Raji (cell line): ENCODE measurements around the gene TAF6.

Experiments used
- POLR2A ChIP-seq: IDR thresholded peaks from 2 replicates; pipeline ENCODE4 v1.6.1; 2011; ENCODE audit warnings: low read depth, low read length, control low read depth; ENCODE audit not compliant: insufficient read depth

Gene TAF6

DNA sequence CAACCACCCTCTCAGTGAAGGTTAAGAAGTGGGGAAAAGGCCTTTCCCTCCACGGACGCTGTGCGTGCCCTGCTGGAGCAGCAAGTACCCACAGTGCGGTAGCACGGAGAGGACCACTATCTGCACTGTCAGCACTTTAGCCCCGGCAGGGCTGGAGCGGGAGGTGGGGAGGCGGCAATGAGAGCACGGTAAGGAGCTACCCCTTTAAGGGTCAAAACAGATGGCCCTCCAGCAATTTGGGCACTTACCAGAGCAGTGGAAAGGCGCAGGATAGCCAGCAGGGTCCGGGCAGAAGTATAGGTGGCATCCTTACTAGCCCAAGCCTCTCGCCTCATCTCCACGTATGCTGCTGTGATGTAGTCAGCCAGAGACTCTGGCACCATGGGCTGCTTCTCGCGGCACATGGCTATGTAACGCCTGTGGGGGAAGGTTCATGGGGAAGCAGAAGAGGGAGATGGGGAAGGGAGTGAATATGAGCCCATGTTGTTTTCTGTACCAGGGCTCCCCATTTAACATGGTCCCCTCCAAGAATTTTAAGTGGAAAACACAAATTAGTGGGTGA, 25.2 kb downstream of the TAF6 start:
- TF ChIP-seq POLR2A, result no peak

- no peak for TF ChIP-seq POLR2A
Observed at GRCh38 chr7:100093498-100093897, 25.7 kb downstream of the TAF6 start.

- no peak for TF ChIP-seq POLR2A
Observed at GRCh38 chr7:100093054-100093453, 26.1 kb downstream of the TAF6 start.

DNA sequence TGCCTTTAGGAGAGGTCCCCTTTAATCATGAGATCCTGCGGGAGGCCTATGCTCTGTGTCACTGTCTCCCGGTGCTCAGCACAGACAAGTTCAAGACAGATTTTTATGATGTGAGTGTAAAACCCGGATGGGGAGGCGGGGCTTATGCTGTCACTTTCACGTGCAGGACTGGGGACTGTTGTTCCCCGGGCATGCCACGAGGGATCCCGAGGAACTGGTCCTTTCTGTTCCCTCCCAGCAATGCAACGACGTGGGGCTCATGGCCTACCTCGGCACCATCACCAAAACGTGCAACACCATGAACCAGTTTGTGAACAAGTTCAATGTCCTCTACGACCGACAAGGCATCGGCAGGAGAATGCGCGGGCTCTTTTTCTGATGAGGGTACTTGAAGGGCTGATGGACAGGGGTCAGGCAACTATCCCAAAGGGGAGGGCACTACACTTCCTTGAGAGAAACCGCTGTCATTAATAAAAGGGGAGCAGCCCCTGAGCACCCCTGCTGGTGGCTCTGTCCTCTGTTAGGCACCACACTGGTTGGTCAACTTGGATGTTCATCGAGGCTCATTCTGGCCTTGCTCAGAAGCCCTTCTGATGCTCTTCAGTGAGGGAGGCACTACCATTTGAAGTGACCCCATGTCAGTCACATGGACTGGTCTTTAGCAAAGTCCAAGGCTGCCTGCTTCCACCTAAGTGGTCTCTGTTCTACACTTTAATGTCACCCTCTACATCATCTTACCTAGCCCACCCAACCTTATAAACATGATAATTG, 27.6 kb downstream of the TAF6 start:
- no peak for TF ChIP-seq POLR2A

- TF ChIP-seq POLR2A, result no peak
Observed at GRCh38 chr7:100090527-100091410, 28.4 kb downstream of the TAF6 start.

GRCh38 chr7:100089458-100090196, 29.5 kb downstream of the TAF6 start:
- no peak for TF ChIP-seq POLR2A

- TF ChIP-seq POLR2A, result peak; percentile 90
Observed at GRCh38 chr7:100088621-100089457, 30.3 kb downstream of the TAF6 start, which contains the start of gene COPS6. Gene COPS6, plus strand, starts transcription at chr7:100088969. Its CDS starts 22 bp downstream, at chr7:100088991.

DNA sequence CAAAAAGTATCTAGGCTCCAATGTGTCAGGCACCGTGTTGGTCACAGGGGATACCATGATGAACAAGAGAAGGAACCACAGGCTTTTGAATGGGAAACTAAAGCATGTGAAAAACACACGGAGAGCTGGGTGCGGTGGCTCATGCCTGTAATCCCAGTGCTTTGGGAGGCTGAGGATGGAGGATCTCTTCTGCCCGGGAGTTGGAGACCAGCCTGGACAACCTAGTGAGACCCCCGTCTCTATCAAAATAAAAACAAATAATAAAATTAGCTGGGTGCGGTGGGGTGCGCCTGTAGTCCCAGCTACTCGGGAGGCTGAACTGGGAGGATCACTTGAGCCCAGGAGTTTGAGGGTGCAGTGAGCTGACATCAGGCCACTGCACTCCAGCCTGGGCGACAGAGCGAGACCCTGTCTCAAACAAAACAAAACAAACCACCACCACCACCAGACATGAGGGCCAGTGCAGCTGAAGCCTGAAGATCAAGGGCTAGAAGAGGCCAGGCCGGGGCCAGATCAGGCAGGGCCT, 31.0 kb downstream of the TAF6 start:
- no peak for TF ChIP-seq POLR2A

- TF ChIP-seq POLR2A, result no peak
Observed at GRCh38 chr7:100087055-100087750, 32.0 kb downstream of the TAF6 start.

DNA sequence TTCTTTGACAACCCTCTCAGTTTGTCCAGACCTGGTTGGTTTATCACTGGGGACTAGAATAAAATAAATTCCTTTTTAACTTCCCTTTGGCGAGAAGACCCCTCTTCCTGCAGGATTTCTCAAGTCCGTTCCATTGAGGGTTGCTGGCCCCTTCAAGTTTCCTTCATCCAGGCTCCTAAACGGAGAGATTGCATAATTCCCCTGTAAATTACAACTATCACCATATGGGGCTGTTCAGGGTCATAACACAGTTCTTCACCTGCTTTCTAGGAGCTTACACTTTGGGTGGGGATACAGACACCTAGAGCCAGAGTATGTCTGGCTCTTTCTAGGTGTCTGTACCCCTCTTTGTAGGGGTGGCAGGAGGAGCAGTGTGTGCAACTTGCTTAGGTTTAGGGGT, 33.6 kb downstream of the TAF6 start:
- TF ChIP-seq POLR2A, result no peak

GRCh38 chr7:100082978-100083377, 36.2 kb downstream of the TAF6 start:
- TF ChIP-seq POLR2A, result no peak

- TF ChIP-seq POLR2A, result peak; percentile 90
Observed at GRCh38 chr7:100081535-100082102, 37.5 kb downstream of the TAF6 start, which contains the start of gene ZNF3. Gene ZNF3, minus strand, starts transcription at chr7:100081723. Its CDS starts 4,366 bp downstream, at chr7:100077357.

- no peak for TF ChIP-seq POLR2A
Observed at GRCh38 chr7:100080907-100081534, 38.1 kb downstream of the TAF6 start.
